GM12875 (cell line): Measurements from ENCODE around the gene TRMT11.
"Not testable (repeated sequence)": the region's sequence is repeated elsewhere in the genome, so short reads cannot be mapped to it uniquely, and the experiment has no call there.

ENCODE experiments used
- H3K4me3 ChIP-seq: one replicate; pipeline ENCODE4 v1.5.1; 2011; ENCODE audit warnings: low read depth, low read length, control low read depth
- TF ChIP-seq, protein P1 (sequence below): IDR thresholded peaks from 2 replicates; pipeline ENCODE4 v1.5.1; 2011; ENCODE audit warnings: low read depth, mild to moderate bottlenecking, control low read depth, inconsistent platforms, low read length, moderate library complexity, borderline replicate concordance; ENCODE audit not compliant: insufficient read depth

TRMT11 gene

DNA sequence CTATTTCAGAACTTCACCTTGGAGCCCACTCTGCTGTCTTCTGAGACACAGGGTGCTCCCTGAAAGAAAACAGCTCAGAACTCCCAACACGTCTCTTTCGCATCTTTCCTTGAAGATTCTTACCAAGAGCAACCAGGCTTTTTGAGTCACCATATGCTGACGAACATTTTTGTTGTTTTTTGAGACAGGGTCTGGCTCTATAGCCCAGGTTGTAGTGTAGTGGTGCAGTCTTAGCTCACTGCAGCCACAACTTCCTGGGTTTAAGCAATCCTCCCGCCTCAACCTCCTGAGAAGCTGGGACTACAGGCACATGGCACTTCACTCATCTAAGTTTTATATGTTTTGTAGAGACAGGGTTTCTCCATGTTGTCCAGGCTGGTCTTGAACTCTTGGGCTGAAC lies 68.5 kb downstream of the TRMT11 start:
- H3K4me3 ChIP-seq, result no peak overlapping the region
- TF ChIP-seq, protein P1, sequence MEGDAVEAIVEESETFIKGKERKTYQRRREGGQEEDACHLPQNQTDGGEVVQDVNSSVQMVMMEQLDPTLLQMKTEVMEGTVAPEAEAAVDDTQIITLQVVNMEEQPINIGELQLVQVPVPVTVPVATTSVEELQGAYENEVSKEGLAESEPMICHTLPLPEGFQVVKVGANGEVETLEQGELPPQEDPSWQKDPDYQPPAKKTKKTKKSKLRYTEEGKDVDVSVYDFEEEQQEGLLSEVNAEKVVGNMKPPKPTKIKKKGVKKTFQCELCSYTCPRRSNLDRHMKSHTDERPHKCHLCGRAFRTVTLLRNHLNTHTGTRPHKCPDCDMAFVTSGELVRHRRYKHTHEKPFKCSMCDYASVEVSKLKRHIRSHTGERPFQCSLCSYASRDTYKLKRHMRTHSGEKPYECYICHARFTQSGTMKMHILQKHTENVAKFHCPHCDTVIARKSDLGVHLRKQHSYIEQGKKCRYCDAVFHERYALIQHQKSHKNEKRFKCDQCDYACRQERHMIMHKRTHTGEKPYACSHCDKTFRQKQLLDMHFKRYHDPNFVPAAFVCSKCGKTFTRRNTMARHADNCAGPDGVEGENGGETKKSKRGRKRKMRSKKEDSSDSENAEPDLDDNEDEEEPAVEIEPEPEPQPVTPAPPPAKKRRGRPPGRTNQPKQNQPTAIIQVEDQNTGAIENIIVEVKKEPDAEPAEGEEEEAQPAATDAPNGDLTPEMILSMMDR, result no peak

DNA sequence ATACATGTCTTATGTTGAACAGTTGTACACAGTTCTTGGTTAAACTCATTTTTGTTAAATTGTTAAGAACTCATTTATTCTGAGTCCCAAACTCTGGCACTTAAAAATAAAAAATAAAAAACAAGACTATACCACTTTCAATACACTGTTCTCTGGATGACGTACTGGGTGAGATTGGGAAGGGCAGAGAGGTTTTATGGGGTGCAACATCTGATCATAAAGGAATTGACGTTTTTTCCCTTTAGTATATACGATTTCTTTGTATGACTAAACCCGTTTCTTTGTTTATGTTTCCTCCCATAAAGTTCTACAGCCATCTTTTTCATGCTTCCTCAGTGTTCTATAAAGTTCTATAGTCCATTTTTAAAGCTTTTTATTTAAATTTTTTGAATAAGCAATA lies 69.1 kb downstream of the TRMT11 start:
- H3K4me3 ChIP-seq, result no peak overlapping the region
- TF ChIP-seq, protein P1, result no peak

GRCh38 chr6:126056355-126057004 lies 70.1 kb downstream of the TRMT11 start:
- H3K4me3 ChIP-seq, result no peak overlapping the region
- TF ChIP-seq, protein P1, result no peak

DNA sequence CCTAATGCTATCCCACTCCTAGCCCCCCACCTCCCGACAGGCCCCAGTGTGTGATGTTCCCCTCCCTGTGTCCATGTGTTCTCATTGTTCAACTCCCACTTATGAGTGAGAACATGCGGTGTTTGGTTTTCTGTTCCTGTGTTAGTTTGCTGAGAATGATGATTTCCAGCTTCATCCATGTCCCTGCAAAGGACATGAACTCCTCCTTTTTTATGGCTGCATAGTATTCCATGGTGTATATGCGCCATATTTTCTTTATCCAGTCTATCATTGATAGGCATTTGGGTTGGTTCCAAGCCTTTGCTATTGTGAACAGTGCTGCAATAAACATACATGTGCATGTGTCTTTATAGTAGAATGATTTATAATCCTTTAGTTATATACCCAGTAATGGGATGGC lies 71.7 kb downstream of the TRMT11 start:
- not testable (repeated sequence) for H3K4me3 ChIP-seq

- TF ChIP-seq, protein P1, result no peak
- no peak overlapping the region for H3K4me3 ChIP-seq
These were observed 74.1 kb downstream of the TRMT11 start for GRCh38 chr6:126060400-126060799.

DNA sequence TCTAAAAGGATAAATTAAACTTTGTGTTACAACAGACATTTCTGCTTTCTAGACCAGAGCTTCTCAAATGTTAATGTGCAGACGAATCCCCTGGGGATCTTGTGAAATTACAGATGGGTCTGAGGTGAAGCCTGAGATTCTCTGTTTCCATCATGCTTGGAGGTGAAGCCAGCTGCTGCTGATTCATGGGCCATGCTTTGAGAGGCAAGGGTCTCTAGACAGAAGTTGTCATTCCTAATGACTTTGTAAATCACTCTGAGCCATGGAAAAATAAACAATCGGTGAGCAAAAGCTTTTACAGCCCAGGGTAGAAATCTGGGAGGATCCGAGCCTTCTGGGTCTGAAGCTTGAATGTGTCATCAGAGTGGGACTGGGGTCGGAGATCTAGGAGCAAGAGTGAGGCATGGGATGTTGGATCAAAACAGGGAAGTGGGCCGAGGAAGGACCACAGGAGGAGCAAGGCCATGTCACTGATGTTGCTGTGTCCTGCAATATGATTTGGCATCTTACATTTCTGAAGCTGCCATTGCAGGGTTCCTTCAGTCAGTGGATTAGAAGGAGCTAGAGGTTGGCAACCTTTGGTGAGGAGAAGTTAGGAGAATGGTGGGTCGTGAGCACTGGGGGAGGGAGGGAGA lies 77.3 kb downstream of the TRMT11 start:
- H3K4me3 ChIP-seq, result no peak overlapping the region
- TF ChIP-seq, protein P1, result no peak

- H3K4me3 ChIP-seq, result no peak overlapping the region
- TF ChIP-seq, protein P1, result no peak
These were observed 78.0 kb downstream of the TRMT11 start for GRCh38 chr6:126064257-126064747.
